Psoas muscle (tissue), 8 donors: Measurements from ENCODE around the gene HENMT1. TPM values are rescaled to one million over a fixed set of nuclear protein-coding genes. Genes with fewer than 3 reads are reported as not detected.

Experiments
- ATAC-seq, 4 donors: fragments of 200-7000 bp; cut with Tn5 transposase; one replicate each; pipeline ENCODE4 v1.9.1; 2020; ENCODE audit warnings: moderate library complexity in 3 of 4, mild to moderate bottlenecking in 2 of 4
- DNase-seq, 2 donors: peaks; one replicate each; pipeline ENCODE4 v3.0.0-alpha.2; 2020
- H3K27ac ChIP-seq: fragments of 200-600 bp; one replicate; pipeline ENCODE4 v1.8.0; 2022
- H3K27me3 ChIP-seq, 3 donors: fragments of 200-600 bp in 1 of 3; one replicate each; pipeline versions ENCODE4 v1.6.1 to v1.8.0; 2013 to 2022; ENCODE audit warnings: low read length in 2 of 3, mild to moderate bottlenecking in 2 of 3, moderate library complexity in 1 of 3; ENCODE audit not compliant: insufficient read depth in 3 of 3
- H3K36me3 ChIP-seq, 2 donors: fragments of 200-600 bp in 1 of 2; one replicate each; pipeline versions ENCODE4 v1.6.1 to v1.8.0; 2013 to 2022; ENCODE audit warnings: low read depth in 1 of 2, mild to moderate bottlenecking in 1 of 2, moderate library complexity in 1 of 2; ENCODE audit not compliant: insufficient read depth in 1 of 2
- H3K4me1 ChIP-seq: fragments of 200-600 bp; one replicate; pipeline ENCODE4 v1.8.0; 2022
- H3K4me3 ChIP-seq: fragments of 200-600 bp; one replicate; pipeline ENCODE4 v1.8.0; 2022; ENCODE audit warnings: mild to moderate bottlenecking
- H3K9me3 ChIP-seq: fragments of 200-600 bp; one replicate; pipeline ENCODE4 v1.8.0; 2022
- CTCF ChIP-seq: fragments of 200-600 bp; IDR thresholded peaks from one replicate; pipeline ENCODE4 v1.8.0; 2022; ENCODE audit warnings: antibody characterized with exemption
- WGBS, 3 donors: extraction: QIAGEN DNeasy Blood & Tissue Kit; methylation state at CpG; one replicate each; pipeline versions ENCODE4 v1.1.6 to v1.1.7; 2013; 5-methylcytosine and 5-hydroxymethylcytosine counted together
- intact Hi-C, 2 donors: fragments of 100-400 bp; cut with DNase I; formaldehyde crosslinking; loops; one replicate each; pipeline versions ENCODE4 v1.11.0 to v1.14.2; 2022
- polyA plus RNA-seq, 3 donors: library from polyadenylated mRNA; stranded (reverse); fragments of 200-250 nt; gene quantifications; one replicate each; pipeline ENCODE4 v1.2.3, GENCODE V29; 2013
- total RNA-seq, 4 donors: library from RNA; stranded (reverse); fragmentation: NEBNext Ultra II Directional in 2 of 4; extraction: Animal tissue kit (Norgen Biotek cat#: 25700) in 2 of 4; gene quantifications; one replicate each; pipeline versions ENCODE4 v1.2.1 to v1.2.4, GENCODE V29; 2021 to 2023
- donor health status: healthy with polysubstance abuse.
- donor health status: DM: no; HTN: no; CAD: no; lungs with moderate emphysema.
- donor health status: Bipolar disorder and iron deficiency.
- donor health status: healthy.
- donor health status: DM: yes; HTN: yes; CAD: no.
- donor health status: DM: no; HTN: no; CAD: no.
- donor health status: DM: no; HTN: no; CAD: no.
- donor health status: DM: yes; HTN: yes; CAD: no.

The HENMT1 gene
- total and polyA plus RNA-seq, 7 donors, result 1.2 to 4.1 (median 1.7) TPM

- H3K36me3 ChIP-seq, result peaks cover 6 to 29% of the 10 kb centered on the region in 2 donors
- peak in 1 of 2 donors; percentile 56 for DNase-seq
- intact Hi-C loops, result loop anchor here in 1 of 2 donors (5.0 kb wide), 1 partner anchor 54 kb away; the partner anchor contains the start of gene STXBP3
- no peak for TF ChIP-seq CTCF
- H3K27me3 ChIP-seq, result no peaks in the 10 kb centered on the region
- ATAC-seq, result peak; percentile 61 to 73 (median 67)
- 0 to 2% (median 1%) methylated on average over 36 of the region's 36 CpGs for WGBS, 3 donors
- H3K4me3 ChIP-seq, result peak overlapping the region; percentile 85
- H3K9me3 ChIP-seq, result no peaks in the 10 kb centered on the region
- peak overlapping the region; percentile 99 for H3K27ac ChIP-seq
- H3K4me1 ChIP-seq, result peaks cover 30% of the 10 kb centered on the region
Observed at GRCh38 chr1:108692724-108693655, 32.1 kb upstream of the HENMT1 start.

DNA sequence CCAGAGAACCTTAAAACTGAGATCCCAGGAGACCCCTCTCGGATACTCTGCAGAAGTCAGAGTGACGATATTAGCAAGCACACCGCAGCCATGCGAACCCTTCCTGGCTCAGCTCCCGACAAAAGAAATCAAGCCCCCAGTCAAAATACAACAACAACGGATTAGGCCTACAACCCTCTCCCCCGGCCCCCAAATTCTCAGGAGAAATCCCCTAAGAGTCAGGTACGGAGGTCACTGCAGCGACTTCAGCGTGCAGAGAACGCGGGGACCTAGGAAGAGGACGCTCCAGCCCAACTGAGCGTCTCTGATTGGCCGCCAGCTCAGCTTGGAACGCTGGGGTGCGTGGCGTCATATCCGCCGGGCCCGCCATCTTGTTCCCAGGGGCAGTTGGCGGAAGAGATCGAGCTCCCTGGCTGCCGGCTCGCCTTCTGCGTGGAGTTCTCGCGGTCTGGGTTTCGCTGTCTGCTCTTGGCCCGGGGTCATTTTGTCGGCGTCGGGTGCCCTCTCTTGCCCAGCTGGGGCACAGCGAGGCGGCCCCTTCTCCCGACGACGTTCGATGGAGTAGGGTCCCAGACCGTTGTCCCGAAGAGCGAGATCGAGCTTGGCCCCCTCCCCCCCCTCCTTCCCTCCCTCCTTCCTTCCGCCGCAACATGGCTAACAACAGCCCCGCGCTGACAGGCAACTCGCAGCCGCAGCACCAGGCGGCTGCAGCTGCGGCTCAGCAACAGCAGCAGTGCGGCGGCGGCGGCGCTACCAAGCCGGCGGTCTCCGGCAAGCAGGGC, 31.2 kb upstream of the HENMT1 start, which contains the start of gene PRPF38B:
TSS of gene PRPF38B (plus strand) at position 369 of the 782 bp plus-strand sequence. CDS start at position 651, 282 bp downstream.
- Histone ChIP-seq H3K4me1 (peaks cover 30% of the 10 kb centered on the region), H3K36me3 (peaks cover 6 to 20% of the 10 kb centered on the region in 2 donors), H3K9me3 (no peaks in the 10 kb centered on the region), H3K27me3 (no peaks in the 10 kb centered on the region), H3K4me3 (peak within 1 kb of the TSS; percentile 85), H3K27ac (peak within 1 kb of the TSS; percentile 99)
- intact Hi-C loops, result loop anchor here in 1 of 2 donors (5.0 kb wide), 1 partner anchor 55 kb away; the partner anchor contains the start of gene STXBP3
- DNase-seq, result peak; percentile 94 to 96
- no peak for TF ChIP-seq CTCF
- 0% methylated on average over 54 to 59 of the region's 59 CpGs for WGBS, 3 donors
- peak; percentile 97 to 98 (median 98) for ATAC-seq

DNA sequence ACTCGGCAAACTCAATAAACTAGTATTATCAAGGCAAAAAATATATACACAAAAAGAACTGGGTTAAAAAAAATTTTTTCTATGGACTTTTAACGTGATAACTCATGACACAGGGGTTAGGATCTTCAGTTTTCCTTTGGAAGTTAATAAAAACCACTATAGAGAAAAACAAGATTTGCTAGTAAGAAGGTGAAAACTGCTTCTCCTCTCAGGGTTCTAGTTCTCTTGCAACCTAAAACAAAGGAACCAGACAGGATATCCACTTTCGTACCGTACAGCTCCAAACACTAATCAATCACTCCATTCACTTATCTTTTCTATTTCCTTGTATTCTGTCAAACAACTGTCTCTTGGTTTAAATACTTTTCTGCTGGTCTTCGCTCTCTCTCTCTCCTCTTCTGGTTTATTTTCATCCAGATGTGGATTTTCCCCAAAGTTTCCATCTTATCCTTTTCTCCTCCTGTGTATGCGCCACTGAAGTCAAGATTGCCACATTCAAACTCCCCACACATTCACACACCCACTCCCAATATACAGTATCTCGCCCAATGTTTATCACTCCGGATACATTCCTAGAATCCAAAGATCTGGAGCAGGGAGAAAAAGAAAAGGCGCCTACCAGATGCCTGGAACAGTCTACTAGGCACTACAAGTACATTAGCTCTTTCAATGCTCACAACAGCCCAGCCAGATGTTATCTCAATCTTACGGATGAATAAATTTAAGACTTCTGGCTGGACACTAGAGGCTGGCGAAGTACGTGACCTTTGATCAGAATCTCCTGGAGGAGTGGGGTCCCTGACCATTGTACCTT, 30.4 kb upstream of the HENMT1 start:
- Histone ChIP-seq H3K4me1 (peaks cover 30% of the 10 kb centered on the region), H3K36me3 (peaks cover 0 to 12% of the 10 kb centered on the region in 2 donors), H3K9me3 (no peaks in the 10 kb centered on the region), H3K4me3 (peak overlapping the region; percentile 85), H3K27ac (peak overlapping the region; percentile 99), H3K27me3 (no peaks in the 10 kb centered on the region)
- 21 to 24% (median 23%) methylated on average over 12 of the region's 12 CpGs for WGBS, 3 donors
- intact Hi-C loops, result loop anchor here in 1 of 2 donors (5.0 kb wide), 1 partner anchor 56 kb away; the partner anchor contains the start of gene STXBP3
- ATAC-seq (peak in 2 of 4 donors; percentile 5 to 6), DNase-seq (no peak)
- TF ChIP-seq CTCF, result no peak
